OCI-M1 (cell line): ENCODE measurements around the gene ZNF175.

ENCODE experiments used
- DNase-seq: peaks from one replicate; lab custom pipeline; 2025; lab: John Stamatoyannopoulos, UW

Gene ZNF175

DNA sequence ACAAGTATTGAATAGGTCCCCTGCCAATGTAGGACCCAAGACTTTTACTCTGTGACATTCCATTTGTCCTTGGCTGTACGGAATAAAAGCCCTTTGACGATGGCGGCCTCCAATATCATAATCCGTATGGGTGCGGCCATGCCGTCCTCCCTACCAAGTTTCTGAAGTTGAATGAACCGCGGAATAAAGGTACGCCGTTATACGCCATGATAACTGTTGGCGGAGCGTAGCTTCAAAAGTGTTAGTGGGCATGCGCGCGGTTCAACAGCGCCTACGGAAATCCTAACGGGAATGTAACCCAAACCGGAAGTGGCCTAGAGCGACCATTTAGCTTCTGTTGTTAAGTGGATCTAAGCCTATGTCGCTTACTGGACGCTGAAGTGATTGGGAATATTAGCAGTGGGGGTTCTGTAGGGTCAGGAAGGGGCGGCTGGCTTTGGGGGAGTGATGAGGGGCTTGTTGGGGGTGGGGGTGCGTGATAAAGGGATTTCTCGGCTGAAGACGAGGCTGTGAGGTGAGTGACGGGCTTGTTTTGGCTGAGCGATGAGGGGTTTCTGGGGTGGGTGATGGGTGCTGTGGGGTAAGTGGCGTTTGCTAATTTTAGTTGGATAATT, at the start of gene ZNF175:
Gene ZNF175, plus strand, starts transcription at position 322 of the 614 bp plus-strand sequence. CDS start 2,047 bp downstream, outside the sequence.
- peak; percentile 99 for DNase-seq

- DNase-seq = no peak
Measured at GRCh38 chr19:51521357-51521756, 49.7 kb upstream of the ZNF175 start.

- DNase-seq = no peak
Measured at GRCh38 chr19:51521781-51522180, 49.3 kb upstream of the ZNF175 start.

GRCh38 chr19:51524666-51525264, 46.3 kb upstream of the ZNF175 start:
- DNase-seq = peak; percentile 31

DNA sequence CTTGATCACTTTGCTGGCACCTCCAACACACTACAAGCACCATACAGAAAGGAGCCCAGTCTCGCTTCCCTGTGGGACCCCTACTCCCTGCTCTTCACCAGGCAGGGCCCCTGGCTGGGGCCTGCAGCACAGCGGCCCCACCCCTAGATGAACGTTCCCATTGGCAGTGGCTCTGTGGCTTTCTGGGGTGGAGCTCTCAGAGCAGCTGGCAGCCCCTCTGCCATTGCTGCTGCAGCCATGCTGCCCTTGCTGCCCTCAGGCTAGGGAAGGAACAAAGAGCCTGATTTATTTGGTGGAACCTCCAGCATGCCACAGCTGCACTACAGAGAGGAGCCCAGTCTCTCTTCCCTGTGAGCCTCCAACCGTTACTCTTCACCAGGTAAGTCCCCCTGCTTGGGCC, 45.4 kb upstream of the ZNF175 start:
- no peak for DNase-seq

- peak; percentile 25 for DNase-seq
Measured at GRCh38 chr19:51529301-51529700, 41.8 kb upstream of the ZNF175 start.

DNA sequence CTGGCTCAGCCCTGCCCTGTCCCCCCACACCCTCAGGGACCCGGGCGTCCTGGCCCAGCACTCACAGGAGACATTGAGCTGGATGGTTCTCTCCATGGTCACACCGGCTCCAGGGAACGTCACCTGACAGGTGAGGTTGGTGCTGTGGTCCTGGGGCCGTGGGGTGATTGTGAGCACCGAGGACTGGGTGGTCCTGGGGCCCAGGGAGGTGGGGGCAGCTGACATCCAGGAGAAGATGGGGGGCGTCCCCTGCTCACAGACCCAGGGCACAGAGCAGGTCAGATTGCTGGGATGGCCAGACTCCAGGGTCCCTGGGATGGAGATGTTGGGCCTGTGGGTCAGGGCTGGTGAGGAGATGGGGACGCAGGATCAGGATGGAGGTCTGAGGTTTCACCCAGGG, 40.5 kb upstream of the ZNF175 start:
- no peak for DNase-seq

DNA sequence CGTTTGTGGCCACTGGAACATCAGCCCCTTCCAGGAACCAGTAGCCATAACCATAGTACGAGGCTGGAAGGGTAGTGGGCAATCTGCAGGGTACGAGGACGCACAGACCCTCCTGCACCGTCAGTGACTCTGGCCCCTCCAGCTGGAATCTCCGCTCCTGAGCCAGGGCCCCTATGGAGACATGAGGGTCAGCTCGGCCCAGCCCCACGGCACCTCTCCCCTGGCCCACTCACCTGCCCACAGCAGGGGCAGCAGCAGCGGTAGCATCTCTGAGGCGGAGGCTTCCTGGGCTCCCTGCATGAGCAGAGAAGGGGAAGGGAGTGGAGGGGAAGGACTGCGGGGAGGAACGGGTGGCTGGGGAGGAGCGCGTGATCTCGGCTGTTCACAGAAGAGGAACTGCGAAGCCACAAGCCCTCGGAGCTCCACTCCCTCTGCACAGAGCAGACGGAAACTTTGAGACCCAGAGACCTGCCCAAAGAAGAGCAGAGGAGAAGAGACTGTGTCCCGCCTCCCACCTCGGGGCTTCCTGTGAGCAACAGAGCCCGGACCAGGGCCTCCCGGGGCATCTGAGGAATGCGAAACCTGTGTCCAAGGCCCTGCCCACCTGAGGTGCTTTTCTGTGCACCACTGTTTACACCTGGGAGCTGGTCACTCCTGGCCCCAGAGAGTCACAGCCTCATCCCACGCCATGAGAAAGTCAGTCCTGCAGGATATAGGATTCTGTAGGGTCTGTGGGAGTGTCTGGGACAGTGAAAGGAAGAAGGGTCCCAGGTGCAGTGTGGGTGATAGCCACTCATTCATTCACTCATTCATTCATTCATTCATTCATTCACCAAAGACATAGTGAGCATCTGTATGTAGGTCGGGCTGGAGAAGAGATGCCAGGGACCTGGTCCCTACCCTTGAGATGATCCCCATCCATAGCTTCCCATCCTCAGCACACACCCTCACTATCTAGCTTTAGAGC, 39.5 kb upstream of the ZNF175 start, which contains the start of gene SIGLEC6:
Gene SIGLEC6, minus strand, starts transcription at position 322 of the 967 bp plus-strand sequence. Its CDS starts 22 bp downstream, at position 300.
- peak; percentile 98 for DNase-seq

DNA sequence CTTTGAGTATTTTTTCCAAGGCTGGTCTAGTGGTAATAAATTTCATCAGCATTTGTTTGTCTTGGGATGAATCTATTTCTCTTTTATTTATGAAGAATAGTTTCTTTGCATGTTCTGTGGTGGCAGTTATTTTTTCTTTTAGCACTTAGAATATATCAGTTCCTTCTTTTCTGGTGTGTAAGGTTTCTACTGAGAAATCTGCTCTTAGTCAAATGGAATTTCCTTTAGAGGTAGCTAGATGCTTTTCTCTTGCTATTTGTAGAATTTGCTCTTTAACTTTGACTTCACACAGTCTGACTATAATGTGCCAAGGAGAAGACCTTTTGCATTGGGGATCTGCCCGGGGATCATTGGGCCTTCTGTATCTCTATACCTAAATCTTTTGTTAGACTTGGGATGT, 35.5 kb upstream of the ZNF175 start:
- DNase-seq = peak; percentile 33

DNA sequence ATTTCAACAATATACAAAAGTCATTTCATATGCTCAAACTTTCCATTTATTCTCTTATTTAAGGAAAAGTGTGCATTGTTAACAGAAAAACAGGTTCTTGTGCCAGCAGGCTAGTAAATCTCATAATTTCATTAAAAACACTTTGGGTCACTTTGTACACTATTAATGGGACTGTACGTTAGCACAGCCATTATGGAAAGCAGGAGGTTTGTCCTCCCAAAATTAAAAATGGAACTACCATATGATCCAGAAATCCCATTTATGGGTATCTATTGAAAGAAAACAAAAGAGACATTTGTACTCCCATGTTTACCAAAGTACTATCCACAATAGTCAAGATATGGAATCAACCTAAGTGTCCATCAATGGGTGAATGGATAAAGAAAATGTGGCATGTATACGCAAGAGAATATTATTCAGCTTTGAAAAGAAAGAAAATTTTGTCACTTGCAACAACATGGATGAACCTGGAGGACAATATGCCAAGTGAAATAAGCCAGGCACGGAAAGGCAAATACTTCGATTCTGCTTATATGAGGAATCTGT, 31.2 kb upstream of the ZNF175 start:
- DNase-seq = no peak

DNA sequence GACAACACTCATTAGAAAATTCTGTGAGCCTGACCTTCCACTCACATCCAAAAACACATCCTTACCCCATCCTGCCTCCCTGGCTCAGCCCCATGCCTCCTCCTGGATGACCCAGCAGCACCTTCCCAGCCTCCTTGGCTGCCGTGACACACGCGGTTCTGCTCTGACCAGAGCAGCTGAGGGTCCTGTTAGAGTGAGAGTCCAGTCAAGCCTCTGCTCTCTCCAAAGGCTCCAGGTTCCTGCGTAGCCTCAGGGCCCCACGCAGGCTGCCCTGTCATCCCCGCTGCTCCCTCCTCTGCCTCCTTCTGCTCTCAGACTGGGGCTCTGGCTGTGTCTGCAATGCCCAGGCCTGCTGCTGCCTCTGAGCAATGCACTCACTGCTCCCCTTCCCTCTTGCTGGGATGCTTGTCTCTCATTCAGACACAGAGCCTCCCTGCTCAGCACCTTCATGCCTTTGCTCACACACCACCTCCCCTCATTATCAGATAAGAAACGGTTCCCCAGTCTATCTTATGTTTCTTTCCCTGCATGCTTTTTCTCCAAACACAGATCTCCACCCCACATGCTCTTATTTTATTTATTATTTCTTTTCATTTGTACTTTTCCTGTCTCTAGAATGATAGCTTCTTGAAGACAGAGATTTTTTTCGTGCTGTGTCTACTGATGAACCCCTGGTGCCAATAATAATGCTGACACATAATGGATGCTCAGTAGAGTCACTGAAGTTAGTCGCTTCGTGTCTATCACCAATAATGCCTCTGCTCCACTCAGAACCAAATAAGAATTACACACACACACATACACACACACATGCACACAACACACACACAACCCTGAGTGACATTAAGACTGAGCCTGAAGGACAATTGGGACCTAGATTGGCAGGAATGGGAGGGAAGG, 29.4 kb upstream of the ZNF175 start:
- peak; percentile 33 for DNase-seq

DNA sequence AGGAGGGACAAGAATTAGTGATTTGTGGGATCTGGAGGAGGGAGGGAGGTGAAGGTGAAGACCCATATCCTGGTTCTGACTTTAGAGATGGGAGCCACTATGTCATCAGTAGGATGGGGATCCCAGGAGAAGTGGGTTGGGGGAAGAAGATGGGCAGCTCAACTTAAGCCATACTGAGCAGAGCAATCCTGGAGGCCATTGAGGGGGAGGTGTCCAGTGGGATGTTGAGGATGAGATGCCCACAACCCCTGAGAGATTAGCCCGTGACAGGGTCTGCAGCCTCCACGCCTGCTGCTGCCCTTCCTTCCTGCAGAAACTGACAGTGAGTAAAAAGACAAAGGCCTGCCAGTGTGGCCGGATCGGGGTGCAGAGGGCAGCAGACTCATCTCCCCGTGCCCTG, 28.4 kb upstream of the ZNF175 start:
- DNase-seq = no peak

- no peak for DNase-seq
Measured at GRCh38 chr19:51544038-51544437, 27.0 kb upstream of the ZNF175 start.

GRCh38 chr19:51546107-51546649, 24.9 kb upstream of the ZNF175 start:
- no peak for DNase-seq

DNA sequence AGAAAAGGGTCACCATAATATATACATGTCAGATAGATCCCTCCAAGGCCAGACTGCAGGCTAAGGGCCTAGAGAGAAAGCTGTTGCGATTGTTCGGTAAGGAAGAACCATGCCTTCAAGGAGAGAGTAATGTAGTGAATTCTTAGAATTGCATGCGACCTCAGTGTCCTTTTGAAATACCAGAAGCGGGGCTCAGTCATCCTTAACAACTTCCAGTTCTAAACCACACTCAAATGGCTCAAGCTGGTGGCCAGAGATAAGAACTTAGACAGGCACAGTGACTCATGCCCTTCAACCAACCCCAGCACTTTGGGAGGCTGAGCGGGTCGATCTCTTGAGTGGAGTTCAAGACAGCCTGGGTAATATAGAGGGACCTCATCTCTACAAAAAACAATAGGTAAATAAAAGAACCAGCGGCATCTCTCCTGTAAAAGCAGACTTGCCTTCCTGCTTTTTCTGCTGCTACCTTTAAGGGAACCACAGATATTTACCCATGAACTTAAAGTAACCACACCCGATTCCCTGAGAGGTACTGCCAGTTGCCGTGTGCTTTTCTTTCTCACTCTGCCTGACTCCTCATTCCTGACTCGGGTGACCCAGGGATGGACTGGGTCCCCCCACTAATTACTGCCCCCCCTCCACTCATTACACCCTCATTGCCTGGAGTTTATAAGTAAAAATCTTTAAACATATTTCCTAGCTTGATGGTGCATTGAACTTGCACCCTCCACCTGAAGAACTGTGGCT, 24.3 kb upstream of the ZNF175 start:
- peak; percentile 100 for DNase-seq

DNA sequence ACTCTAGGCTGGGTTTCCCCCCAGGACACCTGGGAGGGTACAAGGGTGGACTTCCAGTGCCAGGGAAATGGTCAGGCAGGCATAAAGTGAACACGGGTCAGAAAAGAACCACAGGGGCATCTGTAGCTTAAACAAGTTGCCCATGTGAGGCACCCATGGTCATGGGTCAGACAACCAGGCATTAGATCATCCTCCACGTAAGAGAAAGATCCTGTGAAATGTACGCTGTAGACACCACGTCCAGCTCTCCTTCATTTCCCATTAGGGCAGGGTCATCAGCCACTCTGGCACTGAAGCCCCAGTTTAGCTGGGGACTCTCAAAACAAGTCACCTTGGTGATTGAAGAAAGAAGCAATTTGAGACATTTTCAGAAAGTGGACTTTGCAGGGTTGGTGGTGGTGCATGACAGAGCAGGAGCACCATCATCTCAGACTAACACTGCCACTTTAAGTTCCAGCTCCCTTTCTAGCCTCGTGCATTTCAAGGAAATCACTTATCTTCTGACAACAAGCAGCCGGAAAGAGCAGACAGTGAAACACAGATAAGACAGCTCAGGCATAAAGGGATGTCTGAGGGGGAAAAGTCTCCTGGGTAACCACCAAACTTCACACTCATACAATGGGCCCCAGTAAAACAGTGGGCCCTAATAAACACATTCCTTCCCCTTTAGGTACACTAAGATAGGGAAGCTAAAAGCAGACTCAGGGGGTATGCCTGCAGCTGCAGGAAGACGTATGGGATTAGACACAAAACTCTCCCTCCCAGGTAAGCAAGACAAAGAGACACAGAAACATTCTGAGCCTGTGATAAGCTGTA, 23.5 kb upstream of the ZNF175 start:
- DNase-seq = peak; percentile 98

GRCh38 chr19:51548213-51548651, 22.9 kb upstream of the ZNF175 start:
- no peak for DNase-seq

- no peak for DNase-seq
Measured at GRCh38 chr19:51548891-51549305, 22.2 kb upstream of the ZNF175 start.
